ENCODE data around the gene NPIPB6. TPM values are rescaled to one million over a fixed set of nuclear protein-coding genes. Genes with fewer than 3 reads are reported as not detected.

Gene NPIPB6
- 0.47 and 0.94 TPM in 2 replicates for total RNA-seq

GRCh38 chr16:28363408-28363807, at the start of gene NPIPB6:
Gene NPIPB6, minus strand, starts transcription at chr16:28363508. Its CDS starts 686 bp downstream, at chr16:28362822.

GRCh38 chr16:28403220-28404072, 40.1 kb upstream of the NPIPB6 start, which contains the start of gene EIF3CL:
Gene EIF3CL, minus strand, starts transcription at chr16:28403841. Its CDS starts 223 bp downstream, at chr16:28403618.

Other genes starting within 250 kb of the NPIPB6 start
- 62.7 and 86.2 TPM in 2 replicates for gene XPO6, start 151.5 kb downstream of the NPIPB6 start, total RNA-seq
- not detected in 2 replicates for gene SBK1, start 71.0 kb downstream of the NPIPB6 start, total RNA-seq
- 67.1 and 85.6 TPM in 2 replicates for gene EIF3CL, start 40.3 kb upstream of the NPIPB6 start, total RNA-seq
- gene NPIPB7, start 108.8 kb upstream of the NPIPB6 start, total RNA-seq: not detected in 2 replicates
- gene CLN3, start 128.6 kb upstream of the NPIPB6 start, total RNA-seq: 11.4 and 13.9 TPM in 2 replicates
- gene APOBR, start 131.1 kb upstream of the NPIPB6 start, total RNA-seq: not detected in 2 replicates
- gene IL27, start 143.3 kb upstream of the NPIPB6 start, total RNA-seq: not detected in 2 replicates
- gene NUPR1, start 175.5 kb upstream of the NPIPB6 start, total RNA-seq: 18.9 and 60.0 TPM in 2 replicates
- gene SGF29, start 190.4 kb upstream of the NPIPB6 start, total RNA-seq: 6.5 and 10.2 TPM in 2 replicates
- gene SULT1A2, start 233.5 kb upstream of the NPIPB6 start, total RNA-seq: not detected in 2 replicates
- 0.60 and 5.2 TPM in 2 replicates for gene SULT1A1, start 246.5 kb upstream of the NPIPB6 start, total RNA-seq